IPS DF 6.9 (cell line): Measurements from ENCODE around the gene SYNE2.
"Not testable (repeated sequence)": the region's sequence is repeated elsewhere in the genome, so short reads cannot be mapped to it uniquely, and the experiment has no call there.

Source experiments
- DNase-seq: peaks from one replicate; pipeline ENCODE4 v3.0.0-alpha.2; 2013; ENCODE audit warnings: low read depth, low spot score
- H3K27ac ChIP-seq: one replicate; pipeline ENCODE4 v1.5.1; 2013; ENCODE audit warnings: low read length, control low read depth
- H3K27me3 ChIP-seq: 2 replicates; pipeline ENCODE4 v1.6.1; 2013; ENCODE audit warnings: mild to moderate bottlenecking, low read length; ENCODE audit not compliant: control insufficient read depth, insufficient read depth
- H3K36me3 ChIP-seq: 2 replicates; pipeline ENCODE4 v1.6.1; 2013; ENCODE audit warnings: low read length; ENCODE audit not compliant: control insufficient read depth, insufficient read depth
- H3K4me1 ChIP-seq: 2 replicates; pipeline ENCODE4 v1.6.1; 2013; ENCODE audit warnings: low read length; ENCODE audit not compliant: control insufficient read depth, insufficient read depth
- H3K4me3 ChIP-seq: 2 replicates; pipeline ENCODE4 v1.5.1; 2013; ENCODE audit warnings: mild to moderate bottlenecking, low read length
- H3K9me3 ChIP-seq: 2 replicates; pipeline ENCODE4 v1.6.1; 2013; ENCODE audit warnings: low read length, inconsistent platforms; ENCODE audit not compliant: control insufficient read depth, insufficient read depth
- WGBS: extraction: QIAGEN DNeasy Blood & Tissue Kit; methylation state at CpG from one replicate; pipeline ENCODE4 v1.1.7; 2013; ENCODE audit warnings: mixed read lengths, missing lambda C conversion rate; ENCODE audit not compliant: insufficient read length, insufficient coverage; 5-methylcytosine and 5-hydroxymethylcytosine counted together

SYNE2 gene

GRCh38 chr14:64210912-64211311 is 358.1 kb downstream of the SYNE2 start:
- H3K27me3 ChIP-seq, H3K27ac ChIP-seq, H3K4me3 ChIP-seq, DNase-seq, H3K4me1 ChIP-seq, H3K9me3 ChIP-seq: not testable (repeated sequence)
- no CpG with 5 or more reads among the region's 6 CpGs for WGBS
- H3K36me3 ChIP-seq: peaks cover 17% of the 10 kb centered on the region

GRCh38 chr14:64212666-64213065 is 359.9 kb downstream of the SYNE2 start:
- Histone ChIP-seq H3K4me1 (no peaks in the 10 kb centered on the region), H3K4me3 (no peak overlapping the region), H3K27ac (no peak overlapping the region), H3K27me3 (no peaks in the 10 kb centered on the region), H3K9me3 (no peaks in the 10 kb centered on the region), H3K36me3 (peaks cover 21% of the 10 kb centered on the region)
- WGBS: no CpG with 5 or more reads among the region's 8 CpGs
- no peak for DNase-seq

GRCh38 chr14:64213086-64213485 is 360.3 kb downstream of the SYNE2 start:
- H3K27ac ChIP-seq: no peak overlapping the region
- H3K4me1 ChIP-seq: no peaks in the 10 kb centered on the region
- H3K27me3 ChIP-seq: no peaks in the 10 kb centered on the region
- H3K4me3 ChIP-seq: no peak overlapping the region
- WGBS: no CpG with 5 or more reads among the region's 5 CpGs
- H3K36me3 ChIP-seq: peaks cover 22% of the 10 kb centered on the region
- H3K9me3 ChIP-seq: no peaks in the 10 kb centered on the region
- no peak for DNase-seq

GRCh38 chr14:64213853-64214570 is 361.2 kb downstream of the SYNE2 start:
- H3K36me3 ChIP-seq: peaks cover 24% of the 10 kb centered on the region
- H3K27me3 ChIP-seq: no peaks in the 10 kb centered on the region
- no CpG with 5 or more reads among the region's 15 CpGs for WGBS
- no peak for DNase-seq
- no peaks in the 10 kb centered on the region for H3K9me3 ChIP-seq
- H3K4me1 ChIP-seq: no peaks in the 10 kb centered on the region
- no peak overlapping the region for H3K27ac ChIP-seq
- H3K4me3 ChIP-seq: no peak overlapping the region

- no CpG with 5 or more reads among the region's 10 CpGs for WGBS
Measured at GRCh38 chr14:64215274-64215673, 362.5 kb downstream of the SYNE2 start.

GRCh38 chr14:64215978-64216377 is 363.2 kb downstream of the SYNE2 start:
- no peak for DNase-seq
- H3K27me3 ChIP-seq: no peaks in the 10 kb centered on the region
- peaks cover 29% of the 10 kb centered on the region for H3K36me3 ChIP-seq
- no peaks in the 10 kb centered on the region for H3K9me3 ChIP-seq
- no peaks in the 10 kb centered on the region for H3K4me1 ChIP-seq
- no peak overlapping the region for H3K27ac ChIP-seq
- H3K4me3 ChIP-seq: no peak overlapping the region
- no CpG with 5 or more reads among the region's 13 CpGs for WGBS

More at GRCh38 chr14:64215274-64215673, 362.5 kb downstream of the SYNE2 start:
- no peak for DNase-seq
- Histone ChIP-seq H3K9me3 (no peaks in the 10 kb centered on the region), H3K4me3 (no peak overlapping the region), H3K27ac (no peak overlapping the region), H3K36me3 (peaks cover 24% of the 10 kb centered on the region), H3K27me3 (no peaks in the 10 kb centered on the region), H3K4me1 (no peaks in the 10 kb centered on the region)

GRCh38 chr14:64217308-64217707 is 364.5 kb downstream of the SYNE2 start:
- no CpG with 5 or more reads among the region's 4 CpGs for WGBS
- Histone ChIP-seq H3K9me3 (no peaks in the 10 kb centered on the region), H3K36me3 (peaks cover 28% of the 10 kb centered on the region)

GRCh38 chr14:64217834-64218233 is 365.0 kb downstream of the SYNE2 start:
- Histone ChIP-seq H3K36me3 (peaks cover 28% of the 10 kb centered on the region), H3K27ac (no peak overlapping the region)

More at GRCh38 chr14:64217308-64217707, 364.5 kb downstream of the SYNE2 start:
- H3K27ac ChIP-seq: no peak overlapping the region
- DNase-seq: no peak
- H3K4me3 ChIP-seq: no peak overlapping the region
- H3K4me1 ChIP-seq: no peaks in the 10 kb centered on the region
- H3K27me3 ChIP-seq: no peaks in the 10 kb centered on the region

GRCh38 chr14:64218344-64219240 is 365.8 kb downstream of the SYNE2 start:
- H3K36me3 ChIP-seq: peaks cover 28% of the 10 kb centered on the region
- no peaks in the 10 kb centered on the region for H3K9me3 ChIP-seq
- H3K4me3 ChIP-seq: no peak overlapping the region
- no peaks in the 10 kb centered on the region for H3K27me3 ChIP-seq
- no CpG with 5 or more reads among the region's 15 CpGs for WGBS
- no peak for DNase-seq
- no peak overlapping the region for H3K27ac ChIP-seq
- H3K4me1 ChIP-seq: no peaks in the 10 kb centered on the region

More at GRCh38 chr14:64217834-64218233, 365.0 kb downstream of the SYNE2 start:
- WGBS: no CpG with 5 or more reads among the region's 7 CpGs
- Histone ChIP-seq H3K9me3 (no peaks in the 10 kb centered on the region), H3K27me3 (no peaks in the 10 kb centered on the region), H3K4me3 (no peak overlapping the region), H3K4me1 (no peaks in the 10 kb centered on the region)
- no peak for DNase-seq

- no peak overlapping the region for H3K4me3 ChIP-seq
- H3K4me1 ChIP-seq: no peaks in the 10 kb centered on the region
- H3K27ac ChIP-seq: no peak overlapping the region
- peaks cover 31% of the 10 kb centered on the region for H3K36me3 ChIP-seq
- no CpG with 5 or more reads among the region's 4 CpGs for WGBS
- H3K27me3 ChIP-seq: no peaks in the 10 kb centered on the region
- no peak for DNase-seq
- no peaks in the 10 kb centered on the region for H3K9me3 ChIP-seq
Measured at GRCh38 chr14:64220056-64220455, 367.3 kb downstream of the SYNE2 start.
